Body of pancreas (tissue), 4 donors: ENCODE measurements around the gene PRKACA. TPM values are rescaled to one million over a fixed set of nuclear protein-coding genes. Genes with fewer than 3 reads are reported as not detected.

Experiments
- ATAC-seq: fragments of 150-250 bp; one replicate; pipeline ENCODE4 v1.9.1; 2016
- DNase-seq, 4 donors: peaks; one replicate each; pipeline ENCODE4 v3.0.0-alpha.2; 2019
- H3K27ac ChIP-seq, 4 donors: fragments of 200-600 bp; sonication (generic); 1 replicate in 3 of 4; 2 replicates in 1 of 4; pipeline versions ENCODE4 v1.5.1 to v1.6.1; 2016 to 2019; ENCODE audit warnings: mild to moderate bottlenecking in 1 of 4, mixed read lengths in 1 of 4, moderate library complexity in 1 of 4
- H3K27me3 ChIP-seq, 2 donors: fragments of 200-600 bp; sonication (generic); one replicate each; pipeline ENCODE4 v1.6.0; 2016; ENCODE audit warnings: mild to moderate bottlenecking in 1 of 2
- H3K36me3 ChIP-seq, 2 donors: fragments of 200-600 bp; sonication (generic); replicated peaks in 1 of 2; 2 replicates each; pipeline ENCODE4 v1.5.1; 2016; ENCODE audit warnings: low read depth in 2 of 2; ENCODE audit not compliant: insufficient read depth in 1 of 2
- H3K4me1 ChIP-seq: fragments of 200-600 bp; sonication (generic); one replicate; pipeline ENCODE4 v1.6.0; 2016
- H3K4me3 ChIP-seq, 2 donors: fragments of 200-600 bp; sonication (generic); 1 replicate in 1 of 2; 2 replicates in 1 of 2; pipeline ENCODE4 v1.5.1; 2016 to 2019
- H3K9me3 ChIP-seq, 3 donors: fragments of 200-600 bp; sonication (generic); 1 replicate in 2 of 3; 2 replicates in 1 of 3; pipeline ENCODE4 v1.5.1; 2016
- CTCF ChIP-seq, 7 experiments: fragments of 450-650 bp in 4 of 7; fragments of 200-600 bp in 3 of 7; sonication (generic) in 3 of 7; IDR thresholded peaks; one replicate each; pipeline ENCODE4 v1.5.1; 2016 to 2019; ENCODE audit warnings: antibody characterized with exemption in 7 of 7
- POLR2A ChIP-seq, 3 donors: fragments of 450-650 bp; IDR thresholded peaks; one replicate each; pipeline ENCODE4 v1.6.1; 2016; ENCODE audit warnings: antibody characterized with exemption in 3 of 3, mild to moderate bottlenecking in 2 of 3
- WGBS, 2 donors: methylation state at CpG; one replicate each; pipeline ENCODE4 v1.1.5; 2017; 5-methylcytosine and 5-hydroxymethylcytosine counted together
- intact Hi-C: fragments of 100-400 bp; cut with DNase I; formaldehyde crosslinking; loops from one replicate; pipeline ENCODE4 v1.15.1; 2023
- total RNA-seq, 2 donors: library from RNA; depleted of rRNA; stranded (reverse); fragments of >200 nt; gene quantifications; one replicate each; pipeline ENCODE4 v1.1.0, GENCODE V29; 2016

PRKACA gene
- total RNA-seq, 2 donors from 2014 or later: 15.5 to 22.6 TPM

- TF ChIP-seq POLR2A (IDR thresholded peaks at IDR 0.05): no peak
- no peak for TF ChIP-seq CTCF (IDR thresholded peaks at IDR 0.05)
- DNase-seq (no peak), ATAC-seq (no peak)
- no peaks in the 10 kb centered on the region for H3K36me3 ChIP-seq
- H3K4me1 ChIP-seq: no peaks in the 10 kb centered on the region
- H3K27ac ChIP-seq: no peak overlapping the region
- H3K9me3 ChIP-seq: no peaks in the 10 kb centered on the region
- no peaks in the 10 kb centered on the region for H3K27me3 ChIP-seq
- no peak overlapping the region for H3K4me3 ChIP-seq
- intact Hi-C loops: no loop called here
- WGBS, 2 donors: 73 to 87% methylated on average over 9 to 11 of the region's 11 CpGs
Observed at GRCh38 chr19:14164082-14164481, 46.5 kb upstream of the PRKACA start.

GRCh38 chr19:14162871-14163297 lies 45.3 kb upstream of the PRKACA start:
- Histone ChIP-seq H3K27ac (no peak overlapping the region), H3K9me3 (no peaks in the 10 kb centered on the region), H3K4me1 (no peaks in the 10 kb centered on the region), H3K27me3 (no peaks in the 10 kb centered on the region), H3K36me3 (no peaks in the 10 kb centered on the region), H3K4me3 (no peak overlapping the region)
- DNase-seq (no peak), ATAC-seq (no peak)
- WGBS, 2 donors: 96 to 97% methylated on average over 38 of the region's 38 CpGs
- intact Hi-C loops: no loop called here
- no peak for TF ChIP-seq CTCF (IDR thresholded peaks at IDR 0.05)
- no peak for TF ChIP-seq POLR2A (IDR thresholded peaks at IDR 0.05)

GRCh38 chr19:14161305-14161704 lies 43.7 kb upstream of the PRKACA start:
- no peak overlapping the region for H3K27ac ChIP-seq
- no peak for TF ChIP-seq CTCF (IDR thresholded peaks at IDR 0.05)
- TF ChIP-seq POLR2A (IDR thresholded peaks at IDR 0.05): no peak
- no peaks in the 10 kb centered on the region for H3K9me3 ChIP-seq
- H3K27me3 ChIP-seq: no peaks in the 10 kb centered on the region
- WGBS, 2 donors: 92 to 95% methylated on average over 11 to 17 of the region's 19 CpGs
- no peak for ATAC-seq
- H3K36me3 ChIP-seq: peaks cover 0 to 1% of the 10 kb centered on the region in 2 donors
- intact Hi-C loops: no loop called here
- no peak for DNase-seq
- H3K4me1 ChIP-seq: no peaks in the 10 kb centered on the region
- no peak overlapping the region for H3K4me3 ChIP-seq

GRCh38 chr19:14160017-14160703 lies 42.6 kb upstream of the PRKACA start:
- Histone ChIP-seq H3K4me3 (no peak overlapping the region), H3K36me3 (peaks cover 0 to 3% of the 10 kb centered on the region in 2 donors), H3K27ac (no peak overlapping the region), H3K4me1 (no peaks in the 10 kb centered on the region), H3K9me3 (no peaks in the 10 kb centered on the region), H3K27me3 (no peaks in the 10 kb centered on the region)
- WGBS, 2 donors: 85 to 91% methylated on average over 7 to 21 of the region's 25 CpGs
- DNase-seq (no peak), ATAC-seq (no peak)
- TF ChIP-seq POLR2A (IDR thresholded peaks at IDR 0.05) (no peak), CTCF (IDR thresholded peaks at IDR 0.05) (no peak)
- intact Hi-C loops: no loop called here

- no peak for ATAC-seq
- Histone ChIP-seq H3K27ac (no peak overlapping the region), H3K36me3 (peaks cover 0 to 3% of the 10 kb centered on the region in 2 donors), H3K9me3 (no peaks in the 10 kb centered on the region), H3K4me3 (no peak overlapping the region), H3K27me3 (no peaks in the 10 kb centered on the region), H3K4me1 (no peaks in the 10 kb centered on the region)
- intact Hi-C loops: no loop called here
- no peak for TF ChIP-seq CTCF (IDR thresholded peaks at IDR 0.05)
- no peak for TF ChIP-seq POLR2A (IDR thresholded peaks at IDR 0.05)
- WGBS, 2 donors: 68 to 73% methylated on average over 6 to 12 of the region's 12 CpGs
- DNase-seq: no peak
Observed at GRCh38 chr19:14159059-14159458, 41.5 kb upstream of the PRKACA start.
